ENCODE data around the gene MCTP1.

The MCTP1 gene

GRCh38 chr5:94689908-94690307 is 595.0 kb downstream of the MCTP1 start:
- Mint-ChIP-seq H3K36me3 (peaks cover 33% of the 10 kb centered on the region), H3K4me1 (no peaks in the 10 kb centered on the region), H3K27me3 (no peaks in the 10 kb centered on the region), H3K4me3 (no peak overlapping the region), H3K9me3 (no peaks in the 10 kb centered on the region), H3K27ac (no peak overlapping the region)
- no peak for ATAC-seq

- H3K4me1 Mint-ChIP-seq = no peaks in the 10 kb centered on the region
- ATAC-seq = no peak
- H3K27me3 Mint-ChIP-seq = no peaks in the 10 kb centered on the region
- H3K9me3 Mint-ChIP-seq = no peaks in the 10 kb centered on the region
- peaks cover 22% of the 10 kb centered on the region for H3K36me3 Mint-ChIP-seq
- H3K4me3 Mint-ChIP-seq = no peak overlapping the region
- no peak overlapping the region for H3K27ac Mint-ChIP-seq
These were observed 601.9 kb downstream of the MCTP1 start for GRCh38 chr5:94682814-94683520.

- Mint-ChIP-seq H3K36me3 (peaks cover 26% of the 10 kb centered on the region), H3K9me3 (no peaks in the 10 kb centered on the region), H3K27me3 (no peaks in the 10 kb centered on the region), H3K4me1 (no peaks in the 10 kb centered on the region), H3K4me3 (no peak overlapping the region), H3K27ac (no peak overlapping the region)
- ATAC-seq = no peak
These were observed 608.8 kb downstream of the MCTP1 start for GRCh38 chr5:94675965-94676618.

- H3K27me3 Mint-ChIP-seq = no peaks in the 10 kb centered on the region
- no peak for ATAC-seq
- no peaks in the 10 kb centered on the region for H3K9me3 Mint-ChIP-seq
- H3K36me3 Mint-ChIP-seq = peaks cover 26% of the 10 kb centered on the region
- no peaks in the 10 kb centered on the region for H3K4me1 Mint-ChIP-seq
- H3K27ac Mint-ChIP-seq = no peak overlapping the region
- no peak overlapping the region for H3K4me3 Mint-ChIP-seq
These were observed 610.2 kb downstream of the MCTP1 start for GRCh38 chr5:94674490-94675382.

- H3K27ac Mint-ChIP-seq = no peak overlapping the region
- peaks cover 42% of the 10 kb centered on the region for H3K36me3 Mint-ChIP-seq
- ATAC-seq = no peak
- no peaks in the 10 kb centered on the region for H3K9me3 Mint-ChIP-seq
- H3K27me3 Mint-ChIP-seq = no peaks in the 10 kb centered on the region
- H3K4me3 Mint-ChIP-seq = no peak overlapping the region
- H3K4me1 Mint-ChIP-seq = no peaks in the 10 kb centered on the region
These were observed 612.1 kb downstream of the MCTP1 start for GRCh38 chr5:94672746-94673145.

DNA sequence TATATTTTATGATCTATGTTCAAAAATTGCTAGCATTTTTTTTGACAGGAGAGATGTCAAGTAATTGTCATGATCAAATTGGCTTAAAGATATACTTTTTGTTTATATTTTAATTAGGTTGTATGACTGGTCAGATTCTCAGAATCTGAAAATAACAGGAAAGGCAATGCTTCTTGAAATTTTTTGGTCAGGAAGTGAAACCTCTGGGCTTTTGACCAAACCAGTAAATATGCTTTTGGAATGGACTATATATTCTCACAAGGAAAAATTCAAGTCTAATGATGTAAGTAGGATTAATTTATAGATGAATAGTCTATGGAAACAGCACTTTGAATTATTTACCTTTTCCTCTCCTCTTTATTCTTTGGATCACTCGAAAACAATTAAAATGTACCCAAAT is 614.2 kb downstream of the MCTP1 start:
- Mint-ChIP-seq H3K4me1 (no peaks in the 10 kb centered on the region), H3K27ac (no peak overlapping the region), H3K9me3 (no peaks in the 10 kb centered on the region), H3K27me3 (no peaks in the 10 kb centered on the region), H3K36me3 (peaks cover 50% of the 10 kb centered on the region), H3K4me3 (no peak overlapping the region)
- ATAC-seq = no peak

- Mint-ChIP-seq H3K27me3 (no peaks in the 10 kb centered on the region), H3K9me3 (no peaks in the 10 kb centered on the region), H3K4me3 (no peak overlapping the region), H3K27ac (no peak overlapping the region), H3K4me1 (no peaks in the 10 kb centered on the region), H3K36me3 (peaks cover 38% of the 10 kb centered on the region)
- no peak for ATAC-seq
These were observed 617.0 kb downstream of the MCTP1 start for GRCh38 chr5:94667937-94668336.

- H3K4me1 Mint-ChIP-seq = no peaks in the 10 kb centered on the region
- H3K9me3 Mint-ChIP-seq = peaks cover 24% of the 10 kb centered on the region
- H3K27ac Mint-ChIP-seq = no peak overlapping the region
- no peak for ATAC-seq
- no peaks in the 10 kb centered on the region for H3K27me3 Mint-ChIP-seq
- H3K36me3 Mint-ChIP-seq = peaks cover 49% of the 10 kb centered on the region
- H3K4me3 Mint-ChIP-seq = no peak overlapping the region
These were observed 623.8 kb downstream of the MCTP1 start for GRCh38 chr5:94661086-94661485.

GRCh38 chr5:94660506-94660905 is 624.4 kb downstream of the MCTP1 start:
- no peak for ATAC-seq
- no peaks in the 10 kb centered on the region for H3K27me3 Mint-ChIP-seq
- no peak overlapping the region for H3K4me3 Mint-ChIP-seq
- no peaks in the 10 kb centered on the region for H3K4me1 Mint-ChIP-seq
- no peak overlapping the region for H3K27ac Mint-ChIP-seq
- H3K36me3 Mint-ChIP-seq = peaks cover 54% of the 10 kb centered on the region
- peaks cover 28% of the 10 kb centered on the region for H3K9me3 Mint-ChIP-seq

DNA sequence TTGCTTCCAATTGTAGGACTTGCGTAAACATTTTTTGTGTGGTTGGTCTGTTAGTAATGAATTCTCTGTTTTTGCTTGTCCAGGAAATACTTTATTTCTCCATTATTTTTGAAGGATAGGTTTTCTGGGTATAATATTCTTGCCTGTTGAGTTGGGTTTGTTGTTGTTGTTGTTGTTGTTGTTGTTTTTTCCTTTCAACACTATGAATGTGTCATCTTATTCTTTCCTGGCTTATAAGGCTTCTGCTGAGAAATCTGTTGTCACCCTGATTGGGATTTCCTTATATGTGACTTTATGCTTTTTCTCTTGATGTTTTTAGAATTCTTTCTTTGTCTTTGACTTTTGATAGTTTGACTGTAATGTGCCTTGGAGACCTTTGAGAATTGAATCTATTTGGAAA is 626.6 kb downstream of the MCTP1 start:
- H3K4me1 Mint-ChIP-seq = no peaks in the 10 kb centered on the region
- no peak overlapping the region for H3K4me3 Mint-ChIP-seq
- no peaks in the 10 kb centered on the region for H3K27me3 Mint-ChIP-seq
- H3K36me3 Mint-ChIP-seq = peaks cover 77% of the 10 kb centered on the region
- no peak overlapping the region for H3K27ac Mint-ChIP-seq
- peaks cover 34% of the 10 kb centered on the region for H3K9me3 Mint-ChIP-seq
- no peak for ATAC-seq
